Liver (tissue), 9 donors: ENCODE measurements around the gene ANTXR2. TPM values are rescaled to one million over a fixed set of nuclear protein-coding genes. Genes with fewer than 3 reads are reported as not detected.

Experiments
- DNase-seq: peaks from one replicate; pipeline ENCODE4 v3.0.0-alpha.2; 2017; ENCODE audit warnings: low spot score
- H3K27ac ChIP-seq, 2 donors: one replicate each; pipeline ENCODE4 v1.7.0; 2013; ENCODE audit warnings: inconsistent platforms in 2 of 2, low read length in 2 of 2, control low read depth in 1 of 2, low read depth in 1 of 2, mild to moderate bottlenecking in 1 of 2
- H3K27me3 ChIP-seq, 4 donors: one replicate each; pipeline versions ENCODE4 v1.6.1 to v1.7.0; 2013; ENCODE audit warnings: low read length in 3 of 4, inconsistent platforms in 1 of 4, mild to moderate bottlenecking in 1 of 4, moderate library complexity in 1 of 4; ENCODE audit not compliant: control insufficient read depth in 4 of 4, insufficient read depth in 4 of 4
- H3K36me3 ChIP-seq, 4 donors: one replicate each; pipeline versions ENCODE4 v1.6.1 to v1.7.0; 2013; ENCODE audit warnings: low read length in 3 of 4, mild to moderate bottlenecking in 3 of 4, low read depth in 1 of 4, moderate library complexity in 1 of 4; ENCODE audit not compliant: control insufficient read depth in 4 of 4, insufficient read depth in 3 of 4
- H3K4me1 ChIP-seq, 4 donors: one replicate each; pipeline versions ENCODE4 v1.6.1 to v1.7.0; 2013; ENCODE audit warnings: low read length in 3 of 4, mild to moderate bottlenecking in 3 of 4, moderate library complexity in 1 of 4; ENCODE audit not compliant: control insufficient read depth in 4 of 4, insufficient read depth in 4 of 4
- H3K4me3 ChIP-seq, 3 donors: one replicate each; pipeline versions ENCODE4 v1.6.1 to v1.7.0; 2013; ENCODE audit warnings: low read length in 3 of 3, control low read depth in 1 of 3, low read depth in 1 of 3, mild to moderate bottlenecking in 1 of 3
- H3K9ac ChIP-seq, 2 donors: one replicate each; pipeline ENCODE4 v1.7.0; 2013; ENCODE audit warnings: low read length in 2 of 2, mild to moderate bottlenecking in 2 of 2, moderate library complexity in 2 of 2, control low read depth in 1 of 2, low read depth in 1 of 2
- H3K9me3 ChIP-seq, 4 donors: one replicate each; pipeline versions ENCODE4 v1.6.1 to v1.7.0; 2013; ENCODE audit warnings: low read length in 3 of 4; ENCODE audit not compliant: control insufficient read depth in 4 of 4
- EGR1 ChIP-seq, 2 donors: IDR thresholded peaks; 2 replicates each; pipeline ENCODE4 v1.6.1; 2016 to 2018; ENCODE audit warnings: antibody characterized with exemption in 2 of 2, low read depth in 2 of 2
- FOXA1 ChIP-seq: IDR thresholded peaks from 2 replicates; pipeline ENCODE4 v1.6.1; 2016; ENCODE audit warnings: antibody characterized with exemption
- FOXA2 ChIP-seq: IDR thresholded peaks from 2 replicates; pipeline ENCODE4 v1.6.1; 2016; ENCODE audit warnings: antibody characterized with exemption
- HNF4A ChIP-seq, 2 donors: conservative IDR thresholded peaks; 2 replicates each; pipeline ENCODE4 v1.6.1; 2016; ENCODE audit warnings: antibody characterized with exemption in 2 of 2, mild to moderate bottlenecking in 2 of 2
- HNF4G ChIP-seq: IDR thresholded peaks from 2 replicates; pipeline ENCODE4 v1.6.1; 2016; ENCODE audit warnings: antibody characterized with exemption
- JUND ChIP-seq, 2 donors: IDR thresholded peaks; 2 replicates each; pipeline ENCODE4 v1.6.1; 2016; ENCODE audit warnings: antibody characterized with exemption in 2 of 2
- MAX ChIP-seq: IDR thresholded peaks from 2 replicates; pipeline ENCODE4 v1.6.1; 2016; ENCODE audit warnings: antibody characterized with exemption
- NR2F2 ChIP-seq: IDR thresholded peaks from 2 replicates; pipeline ENCODE4 v1.6.1; 2016; ENCODE audit warnings: antibody characterized with exemption
- REST ChIP-seq: IDR thresholded peaks from 2 replicates; pipeline ENCODE4 v1.6.1; 2016; ENCODE audit warnings: antibody characterized with exemption, mild to moderate bottlenecking
- RXRA ChIP-seq, 2 donors: IDR thresholded peaks; 2 replicates each; pipeline ENCODE4 v1.6.1; 2017 to 2018; ENCODE audit warnings: antibody characterized with exemption in 2 of 2, mild to moderate bottlenecking in 1 of 2
- TAF1 ChIP-seq: conservative IDR thresholded peaks from 2 replicates; pipeline ENCODE4 v1.6.1; 2016; ENCODE audit warnings: antibody characterized with exemption, mild to moderate bottlenecking
- YY1 ChIP-seq: IDR thresholded peaks from 2 replicates; pipeline ENCODE4 v1.6.1; 2016; ENCODE audit warnings: antibody characterized with exemption, mild to moderate bottlenecking
- ZBTB33 ChIP-seq: IDR thresholded peaks from 2 replicates; pipeline ENCODE4 v1.6.1; 2016; ENCODE audit warnings: antibody characterized with exemption
- WGBS: extraction: QIAGEN DNeasy Blood & Tissue Kit; methylation state at CpG from one replicate; pipeline ENCODE4 v1.1.7; 2013; 5-methylcytosine and 5-hydroxymethylcytosine counted together
- polyA plus RNA-seq, 2 donors: library from polyadenylated mRNA; stranded (reverse) in 1 of 2; unstranded in 1 of 2; fragments of 200-250 nt in 1 of 2; fragments of >200 nt in 1 of 2; fragmentation: Nextera tagmentation in 1 of 2; extraction: Ambion mirVana in 1 of 2; gene quantifications; one replicate each; pipeline versions ENCODE4 v1.2.1 to v1.2.3, GENCODE V29; 2013 to 2015
- total RNA-seq, 2 donors: library from RNA; depleted of rRNA; stranded (reverse); fragments of >200 nt; gene quantifications; one replicate each; pipeline ENCODE4 v1.2.3, GENCODE V29; 2014
- TF ChIP-seq, protein P1 (sequence below): IDR thresholded peaks from 2 replicates; pipeline ENCODE4 v1.6.1; 2016; ENCODE audit warnings: antibody characterized with exemption
- TF ChIP-seq, protein P2 (sequence below): fragments of 150-350 bp; IDR thresholded peaks from 2 replicates; pipeline ENCODE4 v1.5.1; 2017; ENCODE audit warnings: improper control_type of control experiment, low read depth, low read length; ENCODE audit not compliant: missing input control
- donor health status: healthy.
- donor health status: healthy.
- donor health status: healthy.
- donor health status: healthy.
- donor health status: healthy.

The ANTXR2 gene
- total and polyA plus RNA-seq, 4 donors = 16.1 to 30.5 (median 21.3) TPM

- TF ChIP-seq RXRA (IDR thresholded peaks at IDR 0.05) (no peak), ZBTB33 (no peak), HNF4A (conservative IDR thresholded peaks at IDR 0.05) (no peak), JUND (IDR thresholded peaks at IDR 0.05) (no peak), MAX (no peak), NR2F2 (no peak), FOXA1 (no peak), TAF1 (no peak), EGR1 (IDR thresholded peaks at IDR 0.05; ENCODE audit: low read depth in 2 of 2) (no peak), REST (no peak), FOXA2 (no peak), YY1 (no peak)
- TF ChIP-seq, protein P1, sequence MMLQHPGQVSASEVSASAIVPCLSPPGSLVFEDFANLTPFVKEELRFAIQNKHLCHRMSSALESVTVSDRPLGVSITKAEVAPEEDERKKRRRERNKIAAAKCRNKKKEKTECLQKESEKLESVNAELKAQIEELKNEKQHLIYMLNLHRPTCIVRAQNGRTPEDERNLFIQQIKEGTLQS = no peak
Measured at GRCh38 chr4:79998201-79998600, 74.8 kb downstream of the ANTXR2 start.

GRCh38 chr4:79996851-79997250, 76.2 kb downstream of the ANTXR2 start:
- no peak overlapping the region for H3K9ac ChIP-seq
- H3K27me3 ChIP-seq = no peaks in the 10 kb centered on the region
- H3K4me3 ChIP-seq = no peak overlapping the region
- TF ChIP-seq, protein P2, sequence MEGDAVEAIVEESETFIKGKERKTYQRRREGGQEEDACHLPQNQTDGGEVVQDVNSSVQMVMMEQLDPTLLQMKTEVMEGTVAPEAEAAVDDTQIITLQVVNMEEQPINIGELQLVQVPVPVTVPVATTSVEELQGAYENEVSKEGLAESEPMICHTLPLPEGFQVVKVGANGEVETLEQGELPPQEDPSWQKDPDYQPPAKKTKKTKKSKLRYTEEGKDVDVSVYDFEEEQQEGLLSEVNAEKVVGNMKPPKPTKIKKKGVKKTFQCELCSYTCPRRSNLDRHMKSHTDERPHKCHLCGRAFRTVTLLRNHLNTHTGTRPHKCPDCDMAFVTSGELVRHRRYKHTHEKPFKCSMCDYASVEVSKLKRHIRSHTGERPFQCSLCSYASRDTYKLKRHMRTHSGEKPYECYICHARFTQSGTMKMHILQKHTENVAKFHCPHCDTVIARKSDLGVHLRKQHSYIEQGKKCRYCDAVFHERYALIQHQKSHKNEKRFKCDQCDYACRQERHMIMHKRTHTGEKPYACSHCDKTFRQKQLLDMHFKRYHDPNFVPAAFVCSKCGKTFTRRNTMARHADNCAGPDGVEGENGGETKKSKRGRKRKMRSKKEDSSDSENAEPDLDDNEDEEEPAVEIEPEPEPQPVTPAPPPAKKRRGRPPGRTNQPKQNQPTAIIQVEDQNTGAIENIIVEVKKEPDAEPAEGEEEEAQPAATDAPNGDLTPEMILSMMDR = no peak
- TF ChIP-seq HNF4G = no peak
- DNase-seq = no peak
- WGBS = 90% methylated on average over 2 of the region's 2 CpGs
- no peaks in the 10 kb centered on the region for H3K9me3 ChIP-seq
- H3K27ac ChIP-seq = no peak overlapping the region
- H3K36me3 ChIP-seq = no peaks in the 10 kb centered on the region
- H3K4me1 ChIP-seq = no peaks in the 10 kb centered on the region

More at GRCh38 chr4:79998201-79998600, 74.8 kb downstream of the ANTXR2 start:
- DNase-seq = no peak
- Histone ChIP-seq H3K9me3 (no peaks in the 10 kb centered on the region), H3K4me3 (no peak overlapping the region), H3K36me3 (no peaks in the 10 kb centered on the region), H3K4me1 (no peaks in the 10 kb centered on the region), H3K9ac (no peak overlapping the region), H3K27ac (no peak overlapping the region), H3K27me3 (no peaks in the 10 kb centered on the region)
- WGBS = 99% methylated on average over 1 of the region's 1 CpG
